ENCODE measurements around the gene CHP1. TPM values are rescaled to one million over a fixed set of nuclear protein-coding genes. Genes with fewer than 3 reads are reported as not detected.

CHP1 gene
- total RNA-seq = 55.9 and 67.5 TPM in 2 replicates

GRCh38 chr15:41230650-41231421, at the start of gene CHP1, which contains the start of gene EXD1:
CHP1 (plus strand) TSS chr15:41231268; CDS start chr15:41231383, 115 bp downstream.
EXD1 (minus strand) TSS chr15:41230757; CDS start chr15:41226575, 4,182 bp downstream.

Other genes with a start within 250 kb of the CHP1 start
- 28.1 and 32.6 TPM in 2 replicates for gene INO80, start 115.0 kb upstream of the CHP1 start, total RNA-seq
- gene EXD1, start 511 bp upstream of the CHP1 start, total RNA-seq = 0.11 TPM in 1 of 2 replicates, not detected in the other
- gene OIP5, start 101.3 kb downstream of the CHP1 start, total RNA-seq = 3.2 and 12.1 TPM in 2 replicates
- gene NUSAP1, start 101.6 kb downstream of the CHP1 start, total RNA-seq = 51.1 and 167 TPM in 2 replicates
- 30.4 and 38.1 TPM in 2 replicates for gene NDUFAF1, start 171.2 kb downstream of the CHP1 start, total RNA-seq
- 15.7 and 16.0 TPM in 2 replicates for gene RTF1, start 185.8 kb downstream of the CHP1 start, total RNA-seq